Astrocyte of the hippocampus (primary cell): ENCODE data around the gene KIF3B.
"Not testable (repeated sequence)": the region's sequence is repeated elsewhere in the genome, so short reads cannot be mapped to it uniquely, and the experiment has no call there.

Experiments
- DNase-seq: peaks from one replicate; pipeline ENCODE4 v3.0.0; 2011; ENCODE audit warnings: low read depth, low spot score

The KIF3B gene

DNA sequence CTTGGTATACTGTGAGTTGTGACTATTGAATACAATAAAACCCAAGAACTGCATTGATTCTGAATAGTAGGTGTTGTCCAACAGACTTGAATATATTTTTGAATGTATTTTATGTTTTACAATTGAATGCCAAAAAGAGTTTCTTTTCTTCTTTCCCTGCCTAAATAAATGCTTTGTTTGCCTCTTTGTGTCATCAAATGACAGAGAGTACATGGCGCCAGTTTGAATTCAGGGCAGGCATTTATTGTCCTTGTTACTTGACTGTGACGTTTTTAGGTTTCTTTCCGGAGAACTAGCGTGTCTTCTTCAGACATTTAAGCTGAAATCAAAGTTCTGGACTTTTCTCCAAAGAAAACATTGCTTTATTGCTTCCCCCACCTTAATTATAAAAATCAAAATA lies 16.6 kb downstream of the KIF3B start:
- DNase-seq, result no peak

DNA sequence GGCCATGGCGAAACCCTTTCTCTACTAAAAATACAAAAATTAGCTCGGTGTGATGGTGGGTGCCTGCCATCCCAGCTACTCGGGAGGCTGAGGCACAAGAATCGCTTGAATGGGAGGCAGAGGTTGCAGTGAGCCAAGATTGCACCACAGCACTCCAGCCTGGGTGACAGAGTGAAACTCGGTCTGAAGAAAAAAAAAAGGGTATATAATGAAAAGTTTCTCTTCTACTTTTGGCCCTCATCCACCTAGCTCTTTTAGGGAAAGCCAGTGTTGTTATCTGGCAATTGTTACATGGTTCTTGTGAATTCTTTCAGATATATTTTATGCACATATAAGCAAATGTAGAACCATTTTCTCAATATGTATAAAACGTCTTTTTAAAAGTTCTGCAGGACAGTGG lies 19.0 kb downstream of the KIF3B start:
- no peak for DNase-seq

GRCh38 chr20:32296819-32297420 lies 19.5 kb downstream of the KIF3B start:
- peak; percentile 30 for DNase-seq

DNA sequence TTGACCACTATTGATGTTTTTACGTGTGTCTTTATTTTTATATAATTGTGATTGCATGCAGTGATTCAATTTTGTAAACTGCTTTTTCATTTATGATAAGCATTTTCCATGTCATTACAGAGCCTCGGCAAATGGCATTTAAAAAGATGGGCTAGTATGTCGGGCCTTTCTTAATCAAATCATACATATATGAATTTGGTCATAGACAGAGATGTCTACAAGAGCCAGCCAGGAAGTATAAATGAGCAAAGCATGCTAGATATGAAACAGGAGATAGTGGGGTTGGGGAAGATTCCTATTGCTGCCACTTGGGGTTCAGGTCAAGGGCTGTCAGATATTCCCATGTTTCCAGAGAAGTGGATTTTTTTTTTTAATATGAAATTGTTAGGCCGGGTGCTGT lies 20.0 kb downstream of the KIF3B start:
- DNase-seq, result no peak

DNA sequence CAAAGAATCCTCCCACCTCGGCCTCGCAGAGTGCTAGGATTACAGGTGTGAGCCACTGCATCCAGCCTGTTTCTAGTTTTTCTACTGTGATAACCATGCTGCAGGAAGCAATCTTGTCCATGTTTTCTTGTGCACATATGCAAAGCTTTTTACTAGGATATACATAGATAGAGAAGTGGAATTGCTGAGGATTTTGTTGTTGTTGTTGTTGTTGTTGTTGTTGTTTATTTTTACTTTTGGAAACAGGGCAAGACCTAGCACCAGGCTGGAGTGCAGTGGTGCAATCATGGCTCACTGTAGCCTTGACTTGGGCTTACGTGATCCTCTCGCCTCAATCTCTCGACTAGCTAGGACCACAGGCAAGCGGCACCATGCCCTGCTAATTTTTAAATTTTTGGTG lies 23.2 kb downstream of the KIF3B start:
- no peak for DNase-seq

GRCh38 chr20:32301719-32302506 lies 24.5 kb downstream of the KIF3B start:
- no peak for DNase-seq

DNA sequence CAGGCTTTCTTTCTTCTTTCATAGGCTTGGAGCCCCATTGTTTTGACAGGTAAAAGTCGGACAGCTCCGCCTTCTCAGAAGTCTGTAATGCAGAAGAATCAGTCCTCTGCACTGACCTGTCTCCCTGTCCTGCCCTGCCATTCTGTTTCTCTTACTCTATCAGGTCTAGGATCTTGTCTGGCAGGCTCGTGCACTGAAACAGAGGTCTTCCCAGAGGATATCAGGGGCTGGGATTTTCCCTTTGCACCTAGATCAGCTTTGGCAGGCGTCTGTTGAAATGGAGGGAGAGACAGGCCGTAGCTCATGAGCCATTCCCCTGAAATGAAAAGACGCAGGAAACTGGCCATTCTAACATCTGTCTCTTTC lies 25.0 kb downstream of the KIF3B start:
- DNase-seq, result no peak

GRCh38 chr20:32304131-32304746 lies 26.8 kb downstream of the KIF3B start:
- no peak for DNase-seq

DNA sequence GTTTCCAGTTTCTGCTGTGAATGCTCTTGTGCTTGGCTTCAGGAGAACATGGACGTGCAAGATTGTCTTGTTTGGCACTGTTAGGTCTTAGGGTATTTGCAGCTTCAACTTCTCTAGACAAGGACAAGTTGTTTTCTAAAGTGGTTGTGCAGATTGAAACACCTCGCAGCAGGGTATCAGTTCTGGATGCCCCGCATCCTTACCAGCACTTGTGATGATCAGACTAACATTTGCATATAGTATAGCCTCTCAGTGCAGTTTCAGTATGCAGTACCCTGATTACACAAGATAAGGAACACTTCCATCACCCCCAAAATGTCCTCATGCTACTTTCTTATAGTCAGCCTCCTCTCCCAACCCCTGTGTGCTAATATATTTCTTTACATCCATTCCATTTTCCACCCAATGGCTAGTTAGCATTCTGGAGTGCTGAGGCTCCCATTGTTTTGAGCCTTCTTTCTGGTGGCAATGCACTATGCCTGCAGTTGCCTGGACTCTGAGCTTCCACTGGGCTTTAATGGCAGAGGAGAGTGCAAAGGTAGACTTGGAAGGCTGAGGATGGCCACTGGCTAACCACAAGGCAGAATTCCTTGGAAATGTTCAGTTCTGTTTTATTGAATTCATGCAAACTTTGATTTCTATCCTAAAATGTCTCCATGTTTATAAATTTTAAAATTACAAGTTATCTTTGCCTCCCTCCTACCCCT lies 35.4 kb downstream of the KIF3B start:
- DNase-seq, result no peak

DNA sequence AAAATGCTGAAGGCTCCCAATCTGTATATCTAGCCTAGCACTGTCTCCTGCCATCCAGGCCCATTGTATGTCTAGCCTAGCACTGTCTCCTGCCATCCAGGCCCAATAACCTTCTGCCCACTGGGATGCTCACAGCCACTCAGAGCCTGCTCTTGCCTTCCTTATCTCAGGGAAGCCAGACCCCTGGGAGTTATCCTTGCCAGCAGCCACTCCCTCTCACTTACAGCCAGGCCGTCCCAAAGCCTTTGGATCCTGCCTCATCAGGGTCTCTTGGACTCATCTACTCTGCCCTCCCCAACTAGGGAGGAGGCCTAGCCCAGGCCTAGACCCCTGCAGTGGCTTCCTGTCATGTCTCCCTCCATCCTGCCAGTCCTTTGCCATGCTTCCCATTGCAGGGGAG lies 37.3 kb downstream of the KIF3B start:
- no peak for DNase-seq

DNA sequence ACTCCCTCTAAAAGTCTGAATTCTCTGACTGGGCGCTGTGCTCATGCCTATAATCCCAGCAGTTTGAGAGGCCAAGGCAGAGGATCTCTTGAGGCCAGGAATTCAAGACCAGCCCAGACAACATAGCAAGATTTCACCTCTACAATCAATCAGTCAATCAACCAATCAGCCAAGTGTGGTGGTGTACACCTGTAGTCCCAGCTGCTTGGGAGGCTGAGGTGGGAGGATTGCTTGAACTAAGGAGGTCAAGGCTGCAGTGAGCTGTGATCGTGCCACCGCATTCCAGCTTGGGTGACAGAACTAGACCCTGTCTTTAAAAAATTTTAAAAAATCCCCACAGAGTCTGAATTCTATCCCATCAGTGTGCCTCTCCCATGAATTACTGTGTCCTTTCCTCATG lies 37.9 kb downstream of the KIF3B start:
- no peak for DNase-seq

GRCh38 chr20:32315891-32316290 lies 38.4 kb downstream of the KIF3B start:
- DNase-seq, result no peak

DNA sequence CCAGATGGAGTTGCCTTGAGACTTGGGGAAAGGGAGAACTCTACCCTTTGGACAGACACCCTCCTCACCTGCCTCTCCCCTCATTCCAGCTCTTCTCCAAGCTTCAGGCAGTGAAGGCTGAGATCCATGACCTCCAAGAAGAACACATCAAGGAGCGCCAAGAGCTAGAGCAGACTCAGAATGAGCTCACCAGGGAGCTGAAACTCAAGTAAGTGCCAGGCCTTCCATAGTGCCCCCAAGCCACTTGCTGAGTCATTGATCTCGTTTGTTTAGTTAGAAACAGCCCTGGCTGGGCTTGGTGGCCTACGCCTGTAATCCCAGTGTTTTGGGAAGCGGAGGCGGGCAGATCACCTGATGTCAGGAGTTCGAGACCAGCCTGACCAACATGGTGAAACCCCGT lies 39.2 kb downstream of the KIF3B start:
- no peak for DNase-seq

GRCh38 chr20:32319100-32319499 lies 41.6 kb downstream of the KIF3B start:
- no peak for DNase-seq

DNA sequence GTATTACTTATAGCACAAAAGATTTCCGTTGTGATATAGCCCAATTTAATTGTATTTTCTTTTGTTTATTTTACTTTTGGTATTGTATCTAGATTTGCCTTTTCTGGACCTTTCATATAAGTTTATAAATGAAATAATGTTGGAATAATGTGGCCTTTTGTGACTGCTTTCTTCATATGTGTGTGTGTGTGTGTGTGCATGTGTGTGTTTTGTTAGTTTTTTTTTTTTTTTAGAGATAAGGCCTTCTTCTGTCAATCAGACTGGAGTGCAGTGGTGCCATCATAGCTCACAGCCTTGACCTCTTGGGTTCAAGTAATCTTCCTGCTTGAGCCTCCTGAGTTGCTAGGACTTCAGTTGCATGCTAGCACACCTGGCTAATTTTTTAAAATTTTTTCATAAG lies 42.9 kb downstream of the KIF3B start:
- DNase-seq, result no peak

DNA sequence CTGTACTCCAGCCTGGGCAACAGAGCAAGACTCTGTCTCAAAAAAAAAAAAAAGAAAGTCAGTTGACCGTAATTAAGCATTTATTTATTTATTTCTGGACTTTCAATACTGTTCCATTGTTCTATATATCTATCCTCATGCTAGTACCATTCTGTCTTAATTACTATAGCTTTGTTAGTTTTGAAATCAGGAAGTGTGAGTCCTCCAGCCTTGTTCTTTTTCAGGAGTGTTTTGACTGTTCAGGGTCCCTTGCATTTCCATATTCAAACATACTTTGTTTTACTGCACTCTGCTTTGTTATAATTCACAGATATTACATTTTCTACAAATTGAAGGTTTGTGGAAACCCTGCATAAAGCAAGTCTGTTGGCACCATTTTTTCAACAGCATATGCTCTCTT lies 43.9 kb downstream of the KIF3B start:
- DNase-seq, result no peak

- DNase-seq, result not testable (repeated sequence)
These were observed 44.8 kb downstream of the KIF3B start for GRCh38 chr20:32322260-32322659.

- DNase-seq, result not testable (repeated sequence)
These were observed 46.3 kb downstream of the KIF3B start for GRCh38 chr20:32323761-32324160.

- DNase-seq, result peak; percentile 58
These were observed 48.5 kb downstream of the KIF3B start for GRCh38 chr20:32325706-32326503.

- no peak for DNase-seq
These were observed 49.0 kb downstream of the KIF3B start for GRCh38 chr20:32326504-32326845.

- DNase-seq, result peak; percentile 61
These were observed 49.7 kb downstream of the KIF3B start for GRCh38 chr20:32327087-32327681.
